Caki2 (cell line): Measurements from ENCODE around the gene ANKRD6. TPM values are rescaled to one million over a fixed set of nuclear protein-coding genes. Genes with fewer than 3 reads are reported as not detected.

Source experiments
- DNase-seq: peaks from one replicate; pipeline ENCODE4 v3.0.0-alpha.2; 2015; ENCODE audit warnings: low read depth
- in situ Hi-C: cut with HindIII; loops from 2 replicates; pipeline ENCODE4 v1.10.0; 2016; ENCODE audit warnings: low sequenced_read_pairs, low pct_unique_long_range_greater_than_20kb, mixed read lengths
- total RNA-seq: library from RNA; depleted of rRNA; stranded (reverse); fragments of >200 nt; shearing (Covaris generic); gene quantifications from 2 replicates; pipeline ENCODE4 v1.2.3, GENCODE V29; 2014; ENCODE audit warnings: low replicate concordance

The ANKRD6 gene
- total RNA-seq, 1 experiment from 2014 or later: 12.5 TPM

- in situ Hi-C loops: no loop called here
Measured at GRCh38 chr6:89528866-89529265, 95.9 kb downstream of the ANKRD6 start.

GRCh38 chr6:89530982-89531381 lies 98.0 kb downstream of the ANKRD6 start:
- in situ Hi-C loops: no loop called here
- DNase-seq: no peak

More at GRCh38 chr6:89528866-89529265, 95.9 kb downstream of the ANKRD6 start:
- DNase-seq: no peak

GRCh38 chr6:89536231-89536630 lies 103.3 kb downstream of the ANKRD6 start:
- in situ Hi-C loops: no loop called here
- DNase-seq: no peak

DNA sequence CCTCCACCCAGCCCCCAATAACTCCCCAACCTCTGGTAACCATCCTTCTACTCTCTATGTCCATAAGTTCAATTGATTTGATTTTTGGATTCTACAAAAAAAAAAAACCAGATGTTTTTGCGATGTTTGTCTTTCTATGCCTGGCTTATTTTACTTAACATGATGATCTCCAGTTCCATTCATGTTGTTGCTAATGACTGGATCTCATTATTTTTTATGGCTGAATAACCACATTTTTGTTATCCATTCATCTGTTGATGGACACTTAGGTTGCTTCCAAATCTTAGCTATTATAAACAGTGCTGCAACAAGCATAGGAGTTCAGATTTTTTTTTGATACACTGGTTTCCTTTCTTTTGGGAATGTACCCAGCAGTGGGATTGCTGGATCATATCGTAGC lies 106.8 kb downstream of the ANKRD6 start:
- no peak for DNase-seq
- in situ Hi-C loops: no loop called here

DNA sequence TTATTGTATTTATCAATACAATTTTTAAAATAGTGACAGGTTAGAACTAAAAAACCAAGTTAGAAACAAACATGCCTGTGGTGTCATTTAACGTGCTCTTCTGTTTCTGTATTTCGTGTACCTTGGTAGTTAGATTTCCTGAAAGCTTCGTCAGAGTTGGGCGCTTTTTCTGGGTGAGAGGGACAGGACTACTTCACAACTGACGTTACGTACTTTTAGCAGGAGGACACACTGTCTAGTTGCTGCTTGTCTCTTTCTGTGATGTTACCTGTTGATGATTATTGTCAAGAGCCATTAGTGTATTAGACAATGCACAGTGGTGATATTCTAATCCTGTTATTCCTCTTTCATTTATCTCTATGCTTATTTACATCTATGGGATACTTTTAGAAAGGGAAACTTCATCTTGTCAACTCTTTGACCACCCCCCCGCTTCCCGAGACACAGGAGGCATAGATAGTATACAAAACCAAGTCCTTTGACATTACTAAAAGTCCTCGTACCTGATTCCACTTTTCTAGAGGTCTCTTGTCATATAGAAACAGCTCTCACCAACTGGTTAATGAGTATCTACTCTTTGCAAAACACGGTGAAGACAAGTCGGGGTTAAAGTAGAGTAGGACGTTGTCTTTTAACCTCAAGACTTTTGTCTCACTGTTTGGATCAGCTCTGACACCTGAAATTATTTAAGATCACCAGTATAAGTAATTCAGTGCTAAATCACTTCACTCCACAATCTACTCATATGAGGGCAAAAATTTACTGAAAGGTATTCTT lies 109.3 kb downstream of the ANKRD6 start:
- DNase-seq: no peak
- in situ Hi-C loops: no loop called here

- in situ Hi-C loops: no loop called here
- DNase-seq: no peak
Measured at GRCh38 chr6:89542866-89543265, 109.9 kb downstream of the ANKRD6 start.

- DNase-seq: no peak
- in situ Hi-C loops: no loop called here
Measured at GRCh38 chr6:89547281-89547680, 114.3 kb downstream of the ANKRD6 start.

- no peak for DNase-seq
- in situ Hi-C loops: no loop called here
Measured at GRCh38 chr6:89553431-89553830, 120.5 kb downstream of the ANKRD6 start.

DNA sequence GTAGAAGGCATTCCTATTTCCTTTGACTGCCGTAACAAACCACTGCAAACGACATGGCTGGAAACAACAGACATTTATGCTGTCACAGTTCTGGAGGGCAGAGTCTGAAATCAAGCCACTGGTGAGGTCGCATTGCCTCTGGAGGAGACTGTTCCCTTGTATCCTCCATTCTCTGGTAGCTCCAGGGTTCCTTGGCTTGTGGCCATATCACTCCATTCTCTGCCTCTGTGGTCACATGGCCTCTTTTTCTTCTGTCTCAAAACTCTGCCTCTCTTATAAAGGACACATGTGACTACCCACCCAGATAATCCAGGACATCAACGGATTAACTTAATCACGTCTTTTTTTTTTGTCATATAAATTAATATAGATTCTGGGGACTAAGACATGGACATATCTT lies 121.2 kb downstream of the ANKRD6 start:
- in situ Hi-C loops: no loop called here

DNA sequence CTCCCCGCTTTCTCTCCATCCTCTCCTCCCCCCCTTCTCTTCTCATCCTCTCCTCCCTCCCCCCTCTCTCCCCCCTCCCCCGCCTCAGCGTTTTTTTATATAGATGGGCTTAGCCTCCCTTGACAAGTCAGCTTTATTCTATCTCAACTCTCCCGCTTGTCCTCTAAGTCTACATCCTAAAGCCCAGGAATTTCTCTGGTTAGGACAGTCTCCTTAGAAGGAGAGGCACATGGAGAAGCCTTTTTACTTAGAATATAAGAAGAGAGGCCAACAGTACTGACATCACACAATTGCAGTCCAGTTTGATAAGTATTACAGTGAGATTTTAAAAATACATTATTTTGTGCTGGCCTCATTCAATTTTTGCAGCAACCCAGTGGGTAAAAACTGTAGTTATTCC lies 122.1 kb downstream of the ANKRD6 start:
- in situ Hi-C loops: no loop called here
- no peak for DNase-seq

More for the DNA sequence above, 121.2 kb downstream of the ANKRD6 start:
- no peak for DNase-seq

DNA sequence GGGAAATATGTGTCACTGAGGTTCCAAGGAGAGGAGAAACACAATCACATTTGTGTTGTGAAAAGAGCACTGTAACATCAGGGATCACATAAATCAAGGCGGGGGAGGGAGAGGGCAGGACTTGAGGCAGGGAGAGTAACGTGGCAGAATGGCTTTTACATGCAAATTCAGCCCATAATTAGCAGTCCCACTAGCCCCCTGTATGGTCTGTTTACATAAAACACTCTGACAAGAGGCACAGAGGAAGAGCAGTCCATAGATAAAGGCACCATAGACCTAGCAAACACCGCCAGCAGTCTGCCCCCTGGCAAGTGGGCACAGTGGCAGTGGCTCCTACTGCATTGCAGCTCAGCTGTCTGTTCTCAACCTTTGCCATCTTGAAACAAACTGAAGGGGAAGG lies 122.9 kb downstream of the ANKRD6 start:
- in situ Hi-C loops: no loop called here
- no peak for DNase-seq

GRCh38 chr6:89559487-89559886 lies 126.5 kb downstream of the ANKRD6 start:
- peak; percentile 4 for DNase-seq
- in situ Hi-C loops: no loop called here

DNA sequence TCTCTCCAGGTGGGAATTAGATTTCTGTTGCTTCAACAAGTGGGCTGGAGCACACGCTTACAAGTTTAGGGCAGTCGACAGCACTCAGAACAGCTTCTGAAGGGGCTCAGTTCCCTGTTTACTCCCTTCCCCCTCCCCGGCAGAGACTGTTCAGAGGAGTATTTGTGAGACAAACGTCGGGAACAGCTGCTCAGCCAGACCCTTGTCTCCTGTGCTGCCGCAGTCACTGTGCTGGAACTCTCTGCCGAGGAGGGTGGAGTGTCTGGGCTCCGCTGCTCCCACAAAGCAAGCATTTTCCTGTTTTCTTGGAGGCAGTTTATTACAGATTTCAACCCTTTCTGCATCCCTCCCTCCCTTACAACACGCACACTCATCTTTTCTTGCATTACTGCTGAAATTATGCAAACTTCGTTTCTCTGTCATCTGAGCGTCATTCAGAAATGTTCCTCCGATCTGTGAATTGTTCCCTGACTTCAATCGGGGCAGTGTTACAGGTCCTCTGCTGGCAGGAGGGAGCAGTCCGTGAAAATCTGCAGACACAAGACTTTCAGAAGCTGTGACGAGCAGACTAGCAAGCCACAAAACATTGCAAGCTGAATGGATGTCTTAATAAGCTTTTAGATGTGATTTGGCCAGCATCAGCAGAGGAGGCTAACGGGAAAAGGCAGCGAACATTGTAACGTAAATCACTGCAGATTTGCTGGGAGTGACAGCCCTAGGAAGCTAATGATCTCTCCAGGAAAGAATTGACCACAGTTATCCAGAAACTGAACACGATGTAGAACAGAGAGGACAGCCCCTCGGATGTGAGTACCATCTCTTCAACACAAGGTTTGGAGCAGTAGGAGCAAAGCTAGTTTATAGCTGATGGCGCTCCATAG lies 129.4 kb downstream of the ANKRD6 start:
- in situ Hi-C loops: no loop called here
- DNase-seq: no peak

DNA sequence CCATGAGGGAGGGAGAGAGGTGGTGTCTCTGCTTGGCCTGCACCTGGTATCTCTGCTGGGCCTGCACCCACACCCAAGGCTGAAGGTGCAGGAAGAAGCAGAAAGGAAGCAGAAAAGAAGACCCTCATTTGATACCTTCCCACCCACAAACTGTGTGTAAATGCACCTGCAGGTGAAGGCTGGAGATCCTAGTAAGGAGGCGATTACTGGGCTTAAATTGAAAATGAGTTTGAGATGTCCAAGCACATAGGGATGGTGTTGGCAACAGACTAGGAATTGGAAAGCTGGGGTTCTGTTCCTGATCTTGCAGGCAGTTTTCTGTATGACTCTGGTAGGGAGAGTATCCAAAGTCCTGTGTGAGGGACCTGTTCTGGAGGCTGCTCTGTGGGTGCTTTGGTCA lies 130.9 kb downstream of the ANKRD6 start:
- DNase-seq: no peak
- in situ Hi-C loops: no loop called here

GRCh38 chr6:89564752-89565427 lies 131.9 kb downstream of the ANKRD6 start:
- in situ Hi-C loops: no loop called here
- no peak for DNase-seq

DNA sequence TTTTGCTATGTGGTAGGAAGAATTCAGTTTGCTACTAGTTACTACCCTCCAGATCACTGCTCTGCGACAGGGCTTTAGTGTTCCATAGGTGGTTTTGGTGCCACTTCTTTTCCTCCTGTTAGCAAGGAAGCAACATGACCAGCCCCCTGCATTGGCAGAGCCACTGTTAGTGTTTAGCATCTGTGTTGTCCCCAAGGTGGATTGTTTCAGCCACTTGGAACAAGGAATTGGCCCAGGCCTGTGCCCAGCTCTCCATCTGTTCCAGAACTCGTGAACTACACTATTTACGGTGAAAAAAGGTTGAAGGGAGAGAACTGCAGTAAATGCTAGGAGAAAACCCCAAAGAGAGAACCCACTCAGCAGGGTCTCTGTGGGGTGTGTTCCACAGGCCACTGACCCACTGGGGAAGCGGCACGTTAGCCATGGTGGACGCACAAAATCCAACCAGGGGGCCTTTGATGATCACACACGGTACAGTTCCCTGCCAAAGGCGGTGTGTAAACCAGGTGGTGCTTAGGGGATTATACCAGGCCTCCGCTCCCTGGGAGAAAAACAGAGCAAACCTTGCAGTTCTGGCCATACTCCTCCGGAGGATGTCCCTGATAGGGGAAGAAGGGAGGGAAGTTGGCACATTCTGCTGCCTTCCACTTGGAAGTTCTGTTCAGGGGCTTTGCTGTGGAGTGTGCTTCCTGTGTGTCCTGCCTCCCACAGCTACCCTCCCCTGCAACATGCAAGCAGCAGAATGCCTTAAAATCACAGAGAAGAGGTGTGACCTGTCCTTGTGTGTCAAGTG lies 133.3 kb downstream of the ANKRD6 start:
- no peak for DNase-seq
- in situ Hi-C loops: no loop called here

GRCh38 chr6:89566930-89567629 lies 134.1 kb downstream of the ANKRD6 start:
- in situ Hi-C loops: no loop called here
- DNase-seq: no peak
